NCI-H446 treated with DMSO at 0.1 percent for 48 hours (cell line): ENCODE data around the gene PDCD1.
"Not testable (repeated sequence)": the region's sequence is repeated elsewhere in the genome, so short reads cannot be mapped to it uniquely, and the experiment has no call there.

ENCODE experiments used
- DNase-seq: peaks from one replicate; lab custom pipeline; 2025; lab: John Stamatoyannopoulos, UW

PDCD1 gene

DNA sequence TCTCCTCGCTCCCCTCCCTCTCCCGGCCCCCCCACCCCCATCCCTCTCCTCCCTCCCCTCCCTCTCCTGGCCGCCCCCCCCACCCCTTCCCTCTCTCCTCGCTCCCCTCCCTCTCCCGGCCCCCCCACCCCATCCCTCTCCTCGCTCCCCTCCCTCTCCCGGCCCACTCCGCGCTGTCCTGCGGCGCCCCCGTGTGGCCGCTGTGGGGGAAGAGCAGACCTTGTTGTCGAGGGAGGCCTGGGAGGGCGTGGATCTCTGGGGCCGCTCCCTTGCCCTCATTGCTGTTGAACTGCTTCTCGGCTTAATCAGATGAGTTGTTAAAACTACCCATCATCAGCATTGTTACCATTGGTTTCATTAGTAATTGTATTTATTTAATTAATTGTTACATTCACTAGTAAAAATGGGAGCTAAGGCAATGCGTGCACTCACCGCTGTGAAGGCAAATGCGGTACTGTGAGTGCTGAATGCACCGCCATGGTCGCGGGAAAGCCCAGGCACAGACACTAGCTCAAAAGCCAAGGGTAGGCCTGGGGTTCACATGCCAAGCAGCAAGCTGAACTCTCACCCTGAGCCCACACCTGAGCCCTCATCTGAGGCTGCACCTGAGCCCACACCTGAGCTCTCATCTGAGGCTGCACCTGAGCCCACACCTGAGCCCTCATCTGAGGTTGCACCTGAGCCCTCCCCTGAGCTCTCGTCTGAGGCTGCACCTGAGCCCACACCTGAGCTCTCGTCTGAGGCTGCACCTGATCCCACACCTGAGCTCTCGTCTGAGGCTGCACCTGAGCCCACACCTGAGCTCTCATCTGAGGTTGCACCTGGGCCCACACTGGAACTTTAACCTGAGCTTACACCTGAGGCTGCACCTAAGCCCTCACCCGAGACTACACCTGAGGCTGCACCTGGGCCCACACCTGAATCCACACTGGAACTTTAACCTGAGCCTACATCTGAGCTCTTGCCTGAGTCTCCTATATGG lies 19.6 kb upstream of the PDCD1 start:
- no peak for DNase-seq

DNA sequence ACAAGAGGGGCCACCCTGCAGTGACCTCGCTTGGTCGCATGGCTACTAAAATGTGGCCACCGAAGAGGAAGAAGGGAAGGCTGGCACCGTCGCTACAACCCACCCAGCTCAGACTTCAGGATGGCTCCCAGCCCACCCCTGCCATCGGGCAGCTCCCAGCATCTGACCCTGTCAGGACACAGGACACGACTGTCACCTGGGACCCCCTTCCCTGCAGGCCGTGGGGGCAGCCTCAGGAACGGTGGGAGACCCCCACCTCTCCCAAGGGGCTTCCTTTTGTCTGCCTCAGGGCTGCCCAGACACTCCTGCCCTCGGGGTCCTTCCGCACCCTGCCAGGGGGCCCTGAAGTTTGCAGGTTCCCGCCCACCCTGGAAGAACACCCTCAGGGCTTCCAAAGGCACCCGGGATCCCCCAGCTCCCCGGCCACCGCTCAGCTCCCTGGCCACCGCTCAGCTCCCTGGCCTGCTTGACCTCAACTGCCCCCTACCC lies 18.5 kb upstream of the PDCD1 start:
- no peak for DNase-seq

GRCh38 chr2:241876528-241877196 lies 18.0 kb upstream of the PDCD1 start:
- no peak for DNase-seq

DNA sequence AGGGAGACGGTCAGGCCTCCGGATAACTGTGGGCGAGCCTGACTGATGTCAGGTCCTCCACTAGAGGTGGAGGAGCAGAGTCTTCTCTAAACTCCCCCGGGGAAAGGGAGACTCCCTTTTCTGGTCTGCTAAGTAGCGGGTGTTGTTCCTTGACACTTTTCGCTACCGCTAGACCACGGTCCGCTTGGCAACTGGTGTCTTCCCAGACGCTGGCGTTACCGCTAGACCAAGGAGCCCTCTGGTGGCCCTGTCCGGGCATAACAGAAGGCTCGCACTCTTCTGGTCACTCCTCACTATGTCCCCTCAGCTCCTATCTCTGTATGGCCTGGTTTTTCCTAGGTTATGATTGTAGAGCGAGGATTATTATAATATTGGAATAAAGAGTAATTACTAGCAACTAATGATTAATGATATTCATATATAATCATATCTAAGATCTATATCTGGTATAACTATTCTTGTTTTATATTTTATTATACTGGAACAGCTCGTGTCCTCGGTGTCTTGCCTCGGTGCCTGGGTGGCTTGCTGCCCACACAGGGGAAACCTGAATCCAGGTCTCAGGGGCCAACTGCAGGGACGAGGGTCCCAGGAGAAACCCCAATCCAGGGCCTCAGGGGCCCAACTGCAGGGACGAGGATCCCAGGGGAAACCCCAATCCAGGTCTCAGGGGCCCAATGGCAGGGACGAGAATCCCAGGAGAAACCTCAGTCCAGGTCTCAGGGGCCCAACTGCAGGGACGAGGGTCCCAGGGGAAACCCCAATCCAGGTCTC lies 17.2 kb upstream of the PDCD1 start:
- not testable (repeated sequence) for DNase-seq

- DNase-seq, result no peak
Measured at GRCh38 chr2:241874277-241874925, 15.7 kb upstream of the PDCD1 start.

DNA sequence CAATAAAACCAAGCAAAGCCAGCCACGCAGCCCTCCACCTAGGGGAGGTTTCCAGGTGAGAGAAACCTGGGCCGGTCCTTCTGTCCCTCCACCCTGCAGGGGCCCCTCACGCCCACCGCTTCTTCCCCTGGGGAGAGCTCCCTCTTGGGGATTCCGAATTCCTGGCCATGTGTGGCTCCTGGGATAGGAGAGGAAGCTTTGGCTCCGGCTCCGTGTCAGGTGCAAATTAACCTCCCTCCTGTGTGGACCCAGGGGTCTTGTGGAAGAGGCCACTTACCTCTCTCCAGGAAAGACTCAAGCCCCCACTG lies 15.1 kb upstream of the PDCD1 start:
- DNase-seq, result no peak

GRCh38 chr2:241873081-241873802 lies 14.5 kb upstream of the PDCD1 start:
- DNase-seq, result no peak

- DNase-seq, result no peak
Measured at GRCh38 chr2:241872313-241872642, 13.6 kb upstream of the PDCD1 start.

DNA sequence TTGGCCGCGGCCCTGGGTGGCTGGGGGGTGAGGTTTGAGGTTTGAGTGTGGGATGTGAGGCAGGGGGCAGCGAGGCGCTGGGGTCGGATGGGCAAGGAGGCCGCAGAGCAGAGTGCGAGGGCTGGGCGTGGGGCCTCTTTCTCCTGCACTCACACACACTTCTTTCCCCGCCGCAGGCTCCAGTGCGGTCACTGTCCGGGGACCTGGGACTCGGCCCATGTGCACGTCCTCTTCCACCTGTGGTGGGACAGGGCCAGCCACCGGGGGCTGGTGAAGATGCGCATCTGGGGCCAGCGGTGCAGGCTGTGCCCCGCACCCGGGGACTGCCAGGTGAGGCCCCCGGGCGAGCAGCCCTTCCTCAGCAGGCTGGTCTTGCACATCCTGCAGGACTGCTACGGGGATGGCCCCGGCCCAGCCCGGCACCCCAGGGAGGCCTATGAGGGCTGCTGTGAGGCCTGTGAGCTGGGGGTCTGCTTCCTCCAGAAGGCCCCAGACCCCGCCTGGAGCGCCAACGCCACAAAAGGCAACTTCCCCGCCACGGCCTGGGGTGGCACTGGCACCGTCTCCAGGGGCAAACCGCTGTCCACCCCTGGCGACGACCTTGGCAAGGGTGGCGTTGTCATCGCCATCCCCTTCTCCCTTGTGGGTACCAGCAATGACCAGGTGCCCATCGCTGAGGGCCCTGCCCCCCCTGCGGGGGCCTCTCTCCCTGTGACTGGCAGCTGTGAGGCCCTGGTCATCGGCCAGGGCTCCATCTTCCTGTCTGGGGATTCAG lies 13.0 kb upstream of the PDCD1 start:
- no peak for DNase-seq

DNA sequence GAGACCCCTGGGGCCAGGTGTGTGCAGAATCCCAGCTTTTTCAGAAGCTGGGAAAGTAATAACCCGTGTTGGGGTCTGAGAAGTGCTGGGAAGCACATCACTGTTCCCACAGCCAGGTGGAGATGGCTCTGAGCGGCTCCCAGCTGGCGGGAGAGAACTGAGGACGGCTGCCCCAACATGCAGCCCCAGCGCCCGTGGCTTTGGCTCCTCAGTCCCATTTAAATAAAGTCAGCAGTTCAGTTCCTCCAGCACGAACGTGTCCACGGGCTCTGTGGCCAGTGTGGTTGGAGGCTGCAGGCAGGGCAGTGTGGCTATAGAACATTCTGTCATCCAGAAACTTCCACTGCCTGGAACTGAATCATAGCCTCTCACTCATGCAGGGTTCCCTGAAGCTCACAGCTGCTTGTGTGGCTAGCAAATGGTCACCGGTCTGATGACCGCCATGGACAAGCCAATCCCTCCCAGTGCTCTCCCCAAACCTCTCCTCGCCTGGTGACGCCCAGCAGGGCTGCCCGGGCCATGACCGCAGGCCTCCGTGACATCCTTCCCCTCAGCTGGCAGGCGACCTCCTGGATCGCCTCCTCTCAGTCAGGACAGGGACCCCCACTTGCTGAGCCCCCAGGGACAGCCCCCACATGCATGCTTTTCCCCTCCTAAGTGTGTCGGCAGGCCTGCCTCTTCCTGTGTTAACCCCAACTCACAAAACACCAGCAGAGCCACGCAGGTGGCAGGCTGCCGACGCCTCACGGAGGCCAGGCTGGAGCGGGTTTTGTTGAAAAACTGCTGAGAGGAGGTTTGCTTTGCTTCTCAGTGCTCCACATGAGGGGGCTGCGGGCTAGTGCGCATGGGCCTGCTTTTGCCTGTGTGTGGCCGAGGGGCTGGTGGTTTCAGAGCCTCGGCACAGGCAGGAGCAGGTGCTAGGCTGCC lies 12.2 kb upstream of the PDCD1 start:
- no peak for DNase-seq

GRCh38 chr2:241870081-241870541 lies 11.4 kb upstream of the PDCD1 start:
- no peak for DNase-seq

DNA sequence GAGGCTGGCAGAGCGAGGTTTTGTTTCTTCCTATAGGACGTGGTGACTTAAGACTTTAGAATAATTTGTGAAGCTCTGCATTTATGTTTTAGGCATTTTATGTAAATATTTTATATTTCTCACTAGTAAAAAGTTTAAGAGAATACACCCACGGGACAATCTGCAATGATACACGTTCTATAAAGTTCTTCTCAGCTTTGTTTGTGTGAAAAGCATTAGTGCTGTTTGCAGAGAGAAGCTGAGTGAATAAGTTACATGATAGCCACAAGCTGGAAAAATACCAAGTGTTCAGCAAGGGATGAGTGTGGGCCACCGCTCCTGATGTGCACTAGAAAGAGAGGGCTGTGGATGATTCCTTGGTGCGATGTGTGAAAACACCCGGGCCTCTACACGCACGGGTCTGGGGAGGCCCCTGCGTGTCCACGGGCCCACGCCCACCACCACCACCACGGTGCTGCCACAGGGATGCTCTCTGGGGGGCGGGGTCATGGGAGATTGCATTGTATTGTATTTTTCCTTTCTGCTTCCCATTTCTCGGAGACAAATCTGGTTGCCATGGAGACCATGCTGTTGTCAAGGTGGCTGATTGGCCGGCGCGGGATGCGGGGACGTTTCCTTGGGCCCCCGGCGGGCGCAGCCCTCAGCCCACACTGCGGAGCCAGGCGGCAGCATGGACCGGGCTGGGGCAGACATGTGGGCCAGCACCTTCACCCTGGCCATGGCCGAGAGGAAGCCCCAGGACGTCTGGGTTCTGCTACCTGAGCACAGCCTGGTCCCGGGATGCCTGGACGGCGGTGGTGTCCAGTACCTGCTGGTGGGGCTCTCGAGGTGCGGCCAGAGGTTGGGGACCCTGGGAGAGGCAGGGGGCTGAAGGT lies 10.6 kb upstream of the PDCD1 start, which contains the start of gene RTP5:
Gene RTP5 (plus strand): TSS at position 643 of the 875 bp plus-strand sequence. CDS start 28 bp downstream, at position 671.
- no peak for DNase-seq

GRCh38 chr2:241868661-241869081 lies 10.0 kb upstream of the PDCD1 start:
- no peak for DNase-seq

DNA sequence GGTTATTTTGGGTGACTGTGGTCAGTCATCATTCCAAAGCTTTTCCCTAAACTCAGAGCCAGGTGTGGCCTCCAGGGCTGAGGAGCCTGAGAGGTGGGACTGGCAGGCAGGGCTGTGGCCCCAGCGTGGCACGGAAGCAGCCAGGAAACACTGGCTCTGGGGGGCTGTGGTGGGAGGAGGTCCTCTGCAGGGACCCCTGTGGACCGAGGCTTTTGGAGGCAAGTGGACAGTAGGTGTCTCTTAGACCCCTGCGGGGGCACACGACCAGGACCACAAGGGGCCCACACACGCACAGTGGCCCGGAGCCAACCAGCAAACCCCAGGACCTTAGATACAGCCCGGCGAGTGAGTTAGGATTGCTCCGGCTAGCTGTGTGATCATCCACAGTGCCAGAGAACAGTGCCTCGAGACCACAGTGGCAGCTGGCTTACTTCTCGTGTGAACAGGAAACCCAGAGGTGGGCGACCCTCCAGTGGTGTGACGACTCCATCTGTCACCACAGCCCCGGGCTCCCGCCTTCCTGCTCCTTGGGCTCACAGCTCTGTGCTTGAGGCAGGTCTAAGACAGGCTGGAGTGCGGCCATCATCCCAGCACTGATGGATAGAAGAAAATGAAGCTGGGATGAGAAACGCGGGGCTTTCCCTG lies 9.2 kb upstream of the PDCD1 start:
- no peak for DNase-seq

DNA sequence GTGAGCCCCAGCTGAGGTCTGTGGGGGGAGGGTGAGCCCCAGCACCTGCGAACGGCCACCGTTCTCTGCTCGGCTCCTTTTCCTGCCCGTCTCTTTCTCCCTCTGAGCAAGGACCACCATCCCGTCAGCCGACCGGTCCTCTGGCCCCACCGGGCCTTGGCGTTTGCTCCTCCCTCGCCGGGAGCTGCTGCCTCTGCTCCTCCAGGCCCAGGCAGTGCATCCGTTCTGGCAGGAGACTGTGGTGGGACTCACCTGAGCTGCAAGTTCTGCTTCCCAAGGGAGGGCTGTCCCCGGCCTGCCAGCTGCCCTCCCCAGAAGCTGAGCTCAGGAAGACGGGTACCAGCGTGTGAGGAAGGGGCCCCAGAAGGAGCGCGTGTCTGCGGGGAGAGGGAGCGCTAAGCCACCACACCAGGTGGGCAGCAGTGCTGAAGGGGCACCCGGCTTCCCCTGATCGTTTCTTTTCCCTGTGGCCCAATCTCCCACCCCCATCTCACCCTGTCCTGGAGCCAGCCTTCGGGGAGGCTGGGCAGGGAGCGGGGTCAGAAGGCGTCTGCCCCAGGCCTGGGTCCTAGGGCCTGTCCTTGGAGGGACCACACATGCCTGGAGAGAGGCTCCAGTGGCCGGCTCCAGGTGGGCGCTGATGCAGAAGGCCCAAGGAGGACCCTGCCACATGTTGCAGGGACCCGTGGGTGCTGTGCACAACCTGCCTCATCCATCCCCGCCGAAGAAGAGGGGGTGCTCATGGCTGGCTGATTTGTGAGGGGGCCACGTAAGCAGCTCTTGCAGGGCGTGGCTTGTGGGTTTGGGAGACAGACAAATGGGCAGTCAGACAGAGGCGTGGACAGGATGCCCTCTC lies 8.3 kb upstream of the PDCD1 start:
- no peak for DNase-seq

GRCh38 chr2:241865957-241866789 lies 7.5 kb upstream of the PDCD1 start:
- DNase-seq, result no peak
